Measurements from ENCODE around the gene PPM1F. TPM values are rescaled to one million over a fixed set of nuclear protein-coding genes. Genes with fewer than 3 reads are reported as not detected.
A peak's percentile ranks its signal among the peaks of the same experiment; 100 is the strongest.

PPM1F gene
- polyA plus RNA-seq, 3 donors: 8.0 to 26.8 (median 23.4) TPM

DNA sequence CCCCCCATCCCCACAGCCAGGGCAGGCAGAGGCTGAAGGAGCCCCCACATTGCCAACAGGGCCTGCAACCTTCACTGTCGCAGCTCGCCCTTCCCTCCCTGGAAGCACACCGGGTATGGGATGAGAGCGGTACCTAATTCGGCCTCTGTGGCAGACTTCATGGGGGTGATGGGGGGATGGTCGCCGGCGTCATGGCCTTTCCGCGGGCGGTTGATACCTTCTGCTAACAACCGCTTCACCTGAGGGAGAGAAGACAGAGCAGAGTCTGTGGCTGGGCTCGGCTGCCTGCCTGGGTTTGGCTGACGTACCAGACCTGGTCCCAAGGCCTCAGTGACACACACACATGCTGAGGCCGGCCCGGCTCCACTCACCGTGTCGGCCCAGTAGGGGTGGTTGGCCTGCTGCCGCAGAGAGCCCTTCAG, 11.2 kb upstream of the PPM1F start:
- WGBS, 3 donors: 95 to 96% (median 96%) methylated on average over 19 of the region's 19 CpGs
- H3K27ac ChIP-seq (ENCODE audit: low read depth, low read length): no peak overlapping the region

DNA sequence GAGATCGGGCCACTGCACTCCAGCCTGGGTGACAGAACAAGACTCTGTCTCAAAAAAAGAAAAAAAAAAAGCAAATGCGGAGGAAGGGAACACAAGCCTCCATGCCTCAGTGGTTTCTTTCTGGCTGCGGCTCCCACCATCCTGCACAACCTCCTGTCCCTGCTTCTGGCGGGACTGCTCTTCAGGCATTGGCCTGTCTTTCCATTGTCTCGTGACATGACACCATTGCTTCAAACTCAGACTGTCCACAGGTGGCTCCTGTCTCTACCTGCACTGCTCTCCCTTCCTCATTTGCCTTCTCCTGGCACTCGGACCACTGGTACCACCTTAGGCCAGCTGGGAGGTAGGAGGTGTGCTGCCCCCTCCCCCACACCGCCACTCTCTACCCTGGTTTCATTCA, 10.6 kb upstream of the PPM1F start:
- no peak overlapping the region for H3K27ac ChIP-seq (ENCODE audit: low read depth, low read length)
- 90 to 95% (median 94%) methylated on average over 7 of the region's 7 CpGs for WGBS, 3 donors

DNA sequence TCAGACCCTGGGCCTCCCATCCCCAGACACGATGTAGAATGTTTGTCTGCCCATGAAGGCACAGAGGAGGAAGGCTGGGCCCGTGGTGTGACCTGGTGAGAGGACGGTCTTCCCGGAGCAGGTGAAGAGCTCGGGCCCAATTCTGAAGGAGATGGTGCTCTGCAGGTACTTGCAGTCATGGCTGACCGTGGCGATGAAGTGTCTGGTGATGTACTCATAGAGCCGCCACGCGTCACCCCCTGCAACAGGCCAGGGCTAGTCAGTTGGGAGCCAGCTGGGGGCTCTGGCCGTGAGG, 10.0 kb upstream of the PPM1F start:
- H3K27ac ChIP-seq (ENCODE audit: low read depth, low read length): no peak overlapping the region
- WGBS, 3 donors: 92 to 93% (median 92%) methylated on average over 11 of the region's 11 CpGs

DNA sequence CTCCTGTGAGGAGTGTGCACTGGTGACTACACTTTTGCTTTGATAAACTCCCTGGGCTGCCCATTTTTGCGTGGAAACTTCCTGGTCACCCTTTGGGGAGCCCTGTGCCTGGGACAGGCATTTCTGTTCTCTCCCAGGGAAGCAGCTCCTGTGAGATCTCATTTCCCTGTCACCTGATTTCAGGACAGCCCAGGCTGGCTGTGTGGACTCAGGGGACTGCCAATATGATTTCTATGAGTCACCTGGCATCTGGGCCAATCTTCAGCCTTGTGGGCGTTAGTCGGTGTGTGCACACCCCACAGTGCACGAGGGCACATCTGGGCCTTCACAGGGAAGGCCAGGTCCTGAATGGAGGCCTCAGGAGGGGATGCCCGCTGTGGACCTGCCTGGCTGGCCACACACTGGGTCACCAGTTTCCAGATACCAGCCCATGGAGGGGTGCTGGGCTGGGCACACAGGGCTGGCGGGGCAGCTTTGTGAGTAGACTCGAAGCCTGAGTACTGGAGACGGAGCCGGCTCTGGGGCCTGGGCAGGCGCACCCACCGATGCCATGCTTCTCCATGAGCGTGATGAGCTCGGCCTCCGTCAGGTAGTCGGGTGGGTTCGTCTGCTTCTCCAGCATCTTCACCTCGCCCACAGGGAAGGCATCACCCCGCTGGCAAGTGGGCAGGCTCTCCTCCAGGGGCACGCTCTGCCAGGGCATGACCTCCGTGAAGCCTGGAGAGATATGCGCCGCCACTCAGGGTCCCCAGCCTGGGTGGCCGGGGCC, 9.4 kb upstream of the PPM1F start:
- H3K27ac ChIP-seq (ENCODE audit: low read depth, low read length): no peak overlapping the region
- WGBS, 3 donors: 89 to 92% (median 91%) methylated on average over 23 of the region's 23 CpGs

GRCh38 chr22:21961127-21961867, 8.6 kb upstream of the PPM1F start:
- WGBS, 3 donors: 90 to 95% (median 91%) methylated on average over 17 to 18 of the region's 18 CpGs

DNA sequence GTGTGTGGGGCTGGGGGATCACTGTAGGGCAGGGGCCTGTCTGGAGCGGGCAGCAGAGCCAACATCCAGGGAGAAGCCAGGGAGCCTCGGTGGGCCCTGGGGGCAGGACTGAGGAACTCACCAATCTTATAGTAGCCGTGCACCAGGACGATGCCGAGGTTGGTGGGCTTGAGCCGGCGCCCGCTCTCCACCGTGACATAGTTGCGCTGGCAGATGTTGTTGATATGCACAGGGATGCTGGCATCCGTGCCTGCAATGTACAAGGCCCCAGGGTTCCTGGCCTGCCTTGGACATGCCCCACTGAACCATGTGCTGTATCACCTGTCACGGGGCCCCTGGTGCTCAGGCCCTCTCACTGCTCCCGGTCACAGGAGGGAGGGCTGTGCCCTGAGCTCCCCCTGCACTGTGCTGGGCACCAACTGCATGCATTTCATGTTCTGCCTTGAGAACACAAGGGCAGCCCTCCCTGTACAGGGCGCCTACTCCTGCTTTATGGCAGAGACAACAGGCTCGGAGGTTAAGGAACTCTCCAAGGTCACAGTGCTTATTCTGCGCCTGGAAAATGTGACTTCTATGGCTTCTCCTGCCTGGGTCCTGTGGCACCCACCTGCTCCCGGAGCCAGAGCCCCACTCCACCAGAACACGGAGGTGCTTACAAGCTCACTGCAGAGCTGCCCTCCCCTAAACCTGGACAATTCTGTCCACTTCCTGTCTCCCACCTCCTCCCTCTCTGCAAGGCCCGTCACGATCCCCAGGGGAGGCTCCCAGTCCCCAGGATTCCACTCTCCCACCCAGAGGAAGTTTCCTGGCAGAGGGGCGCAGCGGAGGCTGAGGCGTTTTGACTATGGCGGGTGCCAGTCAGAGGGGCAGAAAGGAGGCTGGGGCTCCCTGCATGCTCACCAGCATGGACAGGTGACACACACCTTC, 7.8 kb upstream of the PPM1F start:
- WGBS, 3 donors: 89 to 93% (median 91%) methylated on average over 23 to 24 of the region's 24 CpGs
- no peak overlapping the region for H3K27ac ChIP-seq (ENCODE audit: low read depth, low read length)

More at GRCh38 chr22:21961127-21961867, 8.6 kb upstream of the PPM1F start:
- H3K27ac ChIP-seq (ENCODE audit: low read depth, low read length): no peak overlapping the region

- WGBS, 3 donors: 76 to 90% (median 88%) methylated on average over 18 of the region's 18 CpGs
- no peak overlapping the region for H3K27ac ChIP-seq (ENCODE audit: low read depth, low read length)
Measured at GRCh38 chr22:21959274-21960074, 6.8 kb upstream of the PPM1F start.

DNA sequence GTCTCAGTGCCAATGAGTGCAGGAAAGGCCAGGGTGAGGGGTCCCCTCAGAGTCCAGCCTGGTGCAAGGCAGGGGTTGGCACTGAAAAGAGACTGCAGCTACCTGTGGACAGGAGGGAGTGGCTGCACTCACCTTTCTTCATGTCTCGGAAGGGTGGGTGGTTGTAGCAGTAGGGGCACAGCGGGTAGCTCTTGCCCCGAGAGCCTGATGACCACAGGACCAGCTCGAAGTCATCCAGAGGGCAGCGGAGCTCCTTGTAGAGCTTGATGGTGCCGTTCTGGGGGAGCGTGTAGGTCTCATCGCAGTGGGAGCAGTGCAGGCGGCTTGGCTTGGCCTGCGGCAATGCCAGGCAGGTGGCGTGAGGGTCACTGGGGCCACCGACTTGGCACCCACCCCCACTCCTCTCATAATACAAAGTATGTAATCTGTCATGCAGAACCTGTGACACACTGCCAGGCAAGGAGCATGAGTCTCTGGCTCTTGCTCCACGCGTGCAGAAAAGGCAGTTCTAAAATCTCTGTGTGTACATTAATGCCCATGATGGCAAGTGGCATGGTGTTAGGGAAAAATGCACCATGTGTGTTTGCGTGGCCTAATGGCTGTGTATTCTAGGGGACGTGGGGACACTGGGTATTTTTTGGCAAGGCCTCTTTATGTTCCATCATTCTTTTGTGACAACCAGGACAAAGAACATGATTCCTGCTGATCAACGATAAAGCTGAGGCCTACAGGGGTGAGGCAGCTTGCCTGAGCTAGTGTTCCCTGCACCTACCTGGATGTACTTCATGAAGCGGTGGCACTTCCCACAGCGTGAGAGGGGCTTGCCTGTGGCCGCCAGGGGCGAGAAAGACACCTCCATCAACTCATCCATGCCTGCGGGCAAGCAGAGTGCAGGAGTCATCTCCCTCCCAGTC, 6.0 kb upstream of the PPM1F start:
- no peak overlapping the region for H3K27ac ChIP-seq (ENCODE audit: low read depth, low read length)
- 92 to 94% (median 93%) methylated on average over 22 of the region's 22 CpGs for WGBS, 3 donors

DNA sequence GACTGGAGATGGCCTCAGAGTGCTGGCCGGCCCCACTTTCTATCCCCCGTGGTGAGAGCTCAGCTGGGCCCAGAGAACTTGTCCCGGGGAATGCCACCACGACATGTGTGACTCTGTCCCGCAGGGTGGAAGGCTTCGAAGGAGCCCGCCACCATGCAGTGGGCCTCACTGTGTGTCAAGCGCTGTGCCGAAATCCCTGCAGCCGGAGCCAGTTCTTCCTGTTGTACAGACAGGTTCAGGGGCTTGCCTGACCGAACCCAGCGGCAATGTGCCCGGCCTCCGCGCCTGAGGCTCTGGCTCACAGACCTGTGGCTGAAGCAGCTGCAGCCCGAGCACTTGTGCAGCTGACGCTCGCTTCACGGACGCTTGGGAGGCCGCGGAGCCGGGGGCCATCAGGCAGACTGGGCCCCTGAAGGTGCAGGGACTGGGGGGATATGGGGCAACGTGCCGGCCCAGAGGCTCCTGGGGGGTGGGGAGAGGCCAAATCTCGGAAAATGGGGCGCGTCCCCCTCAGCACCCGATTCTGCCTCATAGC, 650 bp downstream of the PPM1F start:
- no peak overlapping the region for H3K27ac ChIP-seq (ENCODE audit: low read depth, low read length)
- WGBS, 3 donors: 3 to 6% (median 6%) methylated on average over 29 of the region's 29 CpGs

DNA sequence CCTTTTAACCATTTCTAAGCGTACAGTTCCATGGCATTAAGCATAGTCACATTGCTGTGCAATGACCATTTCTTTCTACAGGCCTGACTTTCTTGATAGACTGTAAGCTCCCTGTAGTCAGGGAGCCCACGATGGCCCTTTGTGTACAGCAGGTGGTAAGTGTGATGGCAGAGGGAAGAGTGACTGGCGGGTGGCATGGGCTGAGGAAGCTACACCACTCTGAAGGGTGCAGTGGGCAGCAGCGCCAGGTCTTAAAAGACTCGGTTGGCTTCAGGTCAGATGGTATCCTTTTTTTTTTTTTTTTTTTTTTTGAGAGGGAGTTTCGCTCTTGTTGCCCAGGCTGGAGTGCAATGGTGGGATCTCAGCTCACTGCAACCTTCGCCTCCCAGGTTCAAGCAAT, 1.6 kb downstream of the PPM1F start:
- H3K27ac ChIP-seq (ENCODE audit: low read depth, low read length): no peak overlapping the region
- WGBS, 3 donors: 83 to 87% (median 84%) methylated on average over 6 to 7 of the region's 7 CpGs

DNA sequence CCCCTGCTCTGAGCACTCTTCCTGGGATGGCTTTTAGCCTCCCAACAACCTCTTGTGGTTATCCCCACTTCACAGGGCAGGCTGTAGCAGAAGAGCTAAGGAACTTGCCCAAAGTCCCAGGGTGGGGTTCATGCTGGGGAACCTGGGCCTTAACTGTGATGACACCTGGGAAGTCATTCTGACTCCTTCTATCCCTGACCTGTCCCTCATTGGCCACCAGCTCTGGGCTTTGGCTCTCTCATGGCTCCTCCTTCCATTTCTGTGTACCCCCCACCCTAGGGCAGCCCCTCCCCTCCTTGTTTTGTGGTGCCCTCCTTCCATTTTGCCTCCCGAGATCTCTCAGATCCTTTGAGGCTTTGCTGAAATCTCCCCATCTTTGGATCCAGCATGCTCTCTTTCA, 2.7 kb downstream of the PPM1F start:
- WGBS, 3 donors: 56 to 75% (median 72%) methylated on average over 1 of the region's 1 CpG
- H3K27ac ChIP-seq (ENCODE audit: low read depth, low read length): peak overlapping the region; percentile 26

DNA sequence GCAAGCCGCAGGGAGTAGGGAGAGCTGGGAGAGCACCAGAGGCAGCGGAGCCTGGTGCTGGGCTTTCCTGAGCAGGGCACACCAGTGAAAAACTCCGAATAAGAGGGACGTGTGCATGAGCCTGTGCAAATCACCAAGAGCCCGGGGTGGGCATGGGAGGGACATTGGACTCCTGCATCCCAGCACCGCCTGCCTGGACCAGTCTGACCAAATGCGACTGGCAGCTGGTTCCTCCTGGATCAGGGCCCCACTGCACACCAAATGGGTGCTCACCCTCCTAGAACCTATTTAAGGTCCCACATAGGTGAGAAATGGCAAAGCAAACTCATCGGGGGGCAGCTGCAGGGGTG, 3.1 kb downstream of the PPM1F start:
- WGBS, 3 donors: 69 to 85% (median 74%) methylated on average over 8 of the region's 8 CpGs
- H3K27ac ChIP-seq (ENCODE audit: low read depth, low read length): no peak overlapping the region

- WGBS, 3 donors: 51 to 81% (median 67%) methylated on average over 7 of the region's 7 CpGs
- no peak overlapping the region for H3K27ac ChIP-seq (ENCODE audit: low read depth, low read length)
Measured at GRCh38 chr22:21948824-21949568, 3.7 kb downstream of the PPM1F start.

GRCh38 chr22:21948390-21948789, 4.3 kb downstream of the PPM1F start:
- no peak overlapping the region for H3K27ac ChIP-seq (ENCODE audit: low read depth, low read length)
- WGBS, 3 donors: 64 to 81% (median 69%) methylated on average over 8 of the region's 8 CpGs

GRCh38 chr22:21947040-21948014, 5.3 kb downstream of the PPM1F start:
- 51 to 74% (median 52%) methylated on average over 16 of the region's 16 CpGs for WGBS, 3 donors

More at GRCh38 chr22:21947040-21948014, 5.3 kb downstream of the PPM1F start:
- peak overlapping the region; percentile 63 for H3K27ac ChIP-seq (ENCODE audit: low read depth, low read length)

All from adipose tissue (tissue), 3 donors.